ENCODE measurements around the gene OSBP.

GRCh38 chr11:59615637-59616395 is at the start of gene OSBP:
- TF ChIP-seq CTCF (IDR thresholded peaks at IDR 0.05; ENCODE audit: insufficient read depth, low read length) (no peak), POLR2AphosphoS5 (IDR thresholded peaks at IDR 0.05; ENCODE audit: low read depth) (peak; percentile 64), REST (IDR thresholded peaks at IDR 0.05; ENCODE audit: insufficient replicate concordance, low read depth) (no peak), GABPA (IDR thresholded peaks at IDR 0.05; ENCODE audit: low read depth) (peak; percentile 68)
